OCI-LY7 (cell line): ENCODE measurements around the gene THPO. TPM values are rescaled to one million over a fixed set of nuclear protein-coding genes. Genes with fewer than 3 reads are reported as not detected.

Experiments used
- BruUV-seq: library from RNA; stranded (reverse); fragments of 400-500 nt; replicated peaks from 2 replicates; lab custom pipeline; 2021; lab: Mats Ljungman, UMichigan
- CTCF ChIA-PET: fragments of 300-600 bp; sonication (Branson Sonifier 250); formaldehyde crosslinking; loops from one replicate; lab custom pipeline; 2022; ENCODE audit warnings: antibody characterized with exemption; ENCODE audit not compliant: unreplicated experiment; lab: Charles Lee
- POLR2A ChIA-PET: fragments of 300-600 bp; sonication (Branson Sonifier 250); formaldehyde crosslinking; loops from one replicate; lab custom pipeline; 2022; ENCODE audit warnings: antibody characterized with exemption; lab: Charles Lee
- DNase-seq: peaks from one replicate; pipeline ENCODE4 v3.0.0-alpha.2; 2015; ENCODE audit warnings: low spot score
- H2AFZ ChIP-seq: fragments of 200-600 bp; sonication (generic), shearing (Covaris generic); 2 replicates; pipeline ENCODE4 v1.6.1; 2014; ENCODE audit warnings: mild to moderate bottlenecking, antibody characterized with exemption, low read length, moderate library complexity
- H3K27ac ChIP-seq: fragments of 200-600 bp; sonication (generic); 2 replicates; pipeline ENCODE4 v1.5.1; 2014; ENCODE audit warnings: mixed run types, low read depth, mild to moderate bottlenecking, moderate library complexity, low read length, inconsistent platforms; ENCODE audit not compliant: poor library complexity, severe bottlenecking
- H3K36me3 ChIP-seq: fragments of 200-600 bp; sonication (generic); 2 replicates; pipeline ENCODE4 v1.6.1; 2014; ENCODE audit warnings: mild to moderate bottlenecking, antibody characterized with exemption, low read length, moderate library complexity, mixed read lengths; ENCODE audit not compliant: insufficient read depth
- H3K4me1 ChIP-seq: fragments of 200-600 bp; sonication (generic); 2 replicates; pipeline ENCODE4 v1.5.1; 2014; ENCODE audit warnings: mild to moderate bottlenecking, low read length; ENCODE audit not compliant: insufficient read depth, poor library complexity, severe bottlenecking
- H3K4me2 ChIP-seq: fragments of 200-600 bp; sonication (generic); 2 replicates; pipeline ENCODE4 v1.6.1; 2014; ENCODE audit warnings: mild to moderate bottlenecking, low read length
- H3K4me3 ChIP-seq: fragments of 200-600 bp; sonication (generic); 2 replicates; pipeline ENCODE4 v1.5.1; 2014; ENCODE audit warnings: mild to moderate bottlenecking, low read depth, low read length; ENCODE audit not compliant: poor library complexity, severe bottlenecking
- H3K79me2 ChIP-seq: fragments of 200-600 bp; sonication (generic); 2 replicates; pipeline ENCODE4 v1.6.1; 2016; ENCODE audit warnings: low read depth, mild to moderate bottlenecking, low read length, moderate library complexity, mixed read lengths; ENCODE audit not compliant: insufficient read depth
- H3K9me2 ChIP-seq: fragments of 200-600 bp; sonication (generic); 2 replicates; pipeline ENCODE4 v1.6.1; 2016; ENCODE audit warnings: mild to moderate bottlenecking, low read length, mixed read lengths; ENCODE audit not compliant: insufficient read depth
- H3K9me3 ChIP-seq: fragments of 200-600 bp; sonication (generic); 2 replicates; pipeline ENCODE4 v1.6.1; 2014; ENCODE audit warnings: mild to moderate bottlenecking, mixed run types, low read length, mixed read lengths
- H4K20me1 ChIP-seq: fragments of 200-600 bp; sonication (generic); 2 replicates; pipeline ENCODE4 v1.6.1; 2014; ENCODE audit warnings: mild to moderate bottlenecking, antibody characterized with exemption, low read length, moderate library complexity, mixed read lengths; ENCODE audit not compliant: insufficient read depth
- EZH2phosphoT487 ChIP-seq: fragments of 200-600 bp; sonication (generic); IDR thresholded peaks from 2 replicates; pipeline ENCODE4 v1.6.1; 2018; ENCODE audit warnings: low read depth, borderline replicate concordance, mild to moderate bottlenecking, mixed run types, antibody characterized with exemption, low read length, moderate library complexity, mixed read lengths
- intact Hi-C: fragments of 100-400 bp; cut with micrococcal nuclease; formaldehyde crosslinking; loops from one replicate; pipeline ENCODE4 v1.10.0; 2022; ENCODE audit not compliant: unreplicated experiment
- total RNA-seq, 2 experiments: library from RNA; depleted of rRNA in 1 of 2; stranded (reverse); fragments of >200 nt in 1 of 2; shearing (Covaris generic) in 1 of 2; gene quantifications; 2 replicates each; pipeline ENCODE4 v1.2.3, GENCODE V29; 2014 to 2022
- TF ChIP-seq, protein P1 (sequence below): fragments of 200-600 bp; sonication (generic); conservative IDR thresholded peaks from 2 replicates; pipeline ENCODE4 v1.5.1; 2014; ENCODE audit warnings: mild to moderate bottlenecking, antibody characterized with exemption, low read length, moderate library complexity, mixed read lengths

THPO gene
- total RNA-seq, 2 experiments from 2014 or later: not detected

DNA sequence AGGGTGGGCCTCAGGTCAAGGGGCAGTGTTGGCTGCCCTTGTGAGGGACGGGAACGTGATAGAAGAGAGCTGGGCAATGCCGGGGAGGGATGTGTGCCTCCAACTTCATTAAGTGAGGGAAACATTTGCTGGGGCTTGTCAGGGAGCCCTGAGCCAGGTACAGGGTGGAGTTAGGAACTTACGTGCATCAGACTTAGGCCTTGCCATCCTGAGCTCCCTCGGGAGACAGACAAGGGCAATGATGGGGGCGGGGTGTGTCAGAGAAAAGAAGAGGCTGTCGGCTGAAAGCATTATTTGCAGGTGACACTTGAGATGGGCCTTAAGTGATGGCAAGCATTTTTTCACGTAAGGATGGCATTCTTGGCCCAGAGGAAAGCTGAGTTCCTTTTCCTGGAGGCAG is 39.0 kb downstream of the THPO start:
- Histone ChIP-seq H3K36me3 (peaks cover 17% of the 10 kb centered on the region; the same call in 1 of the 2 replicates), H3K9me2 (no peaks in the 10 kb centered on the region), H3K4me3 (no peak overlapping the region), H3K27ac (no peak overlapping the region), H3K9me3 (no peaks in the 10 kb centered on the region), H3K79me2 (no peaks in the 10 kb centered on the region), H2AFZ (no peak overlapping the region), H3K4me1 (peaks cover 8% of the 10 kb centered on the region), H4K20me1 (peaks cover 4% of the 10 kb centered on the region; the same call in 1 of the 2 replicates), H3K4me2 (no peak overlapping the region)
- no peak for DNase-seq
- ChIA-PET POLR2A (no interaction called here), CTCF (no interaction called here)
- TF ChIP-seq, protein P1, sequence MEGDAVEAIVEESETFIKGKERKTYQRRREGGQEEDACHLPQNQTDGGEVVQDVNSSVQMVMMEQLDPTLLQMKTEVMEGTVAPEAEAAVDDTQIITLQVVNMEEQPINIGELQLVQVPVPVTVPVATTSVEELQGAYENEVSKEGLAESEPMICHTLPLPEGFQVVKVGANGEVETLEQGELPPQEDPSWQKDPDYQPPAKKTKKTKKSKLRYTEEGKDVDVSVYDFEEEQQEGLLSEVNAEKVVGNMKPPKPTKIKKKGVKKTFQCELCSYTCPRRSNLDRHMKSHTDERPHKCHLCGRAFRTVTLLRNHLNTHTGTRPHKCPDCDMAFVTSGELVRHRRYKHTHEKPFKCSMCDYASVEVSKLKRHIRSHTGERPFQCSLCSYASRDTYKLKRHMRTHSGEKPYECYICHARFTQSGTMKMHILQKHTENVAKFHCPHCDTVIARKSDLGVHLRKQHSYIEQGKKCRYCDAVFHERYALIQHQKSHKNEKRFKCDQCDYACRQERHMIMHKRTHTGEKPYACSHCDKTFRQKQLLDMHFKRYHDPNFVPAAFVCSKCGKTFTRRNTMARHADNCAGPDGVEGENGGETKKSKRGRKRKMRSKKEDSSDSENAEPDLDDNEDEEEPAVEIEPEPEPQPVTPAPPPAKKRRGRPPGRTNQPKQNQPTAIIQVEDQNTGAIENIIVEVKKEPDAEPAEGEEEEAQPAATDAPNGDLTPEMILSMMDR: no peak
- no peak for TF ChIP-seq EZH2phosphoT487
- intact Hi-C loops: no loop called here
- no TSS peak for BruUV-seq

DNA sequence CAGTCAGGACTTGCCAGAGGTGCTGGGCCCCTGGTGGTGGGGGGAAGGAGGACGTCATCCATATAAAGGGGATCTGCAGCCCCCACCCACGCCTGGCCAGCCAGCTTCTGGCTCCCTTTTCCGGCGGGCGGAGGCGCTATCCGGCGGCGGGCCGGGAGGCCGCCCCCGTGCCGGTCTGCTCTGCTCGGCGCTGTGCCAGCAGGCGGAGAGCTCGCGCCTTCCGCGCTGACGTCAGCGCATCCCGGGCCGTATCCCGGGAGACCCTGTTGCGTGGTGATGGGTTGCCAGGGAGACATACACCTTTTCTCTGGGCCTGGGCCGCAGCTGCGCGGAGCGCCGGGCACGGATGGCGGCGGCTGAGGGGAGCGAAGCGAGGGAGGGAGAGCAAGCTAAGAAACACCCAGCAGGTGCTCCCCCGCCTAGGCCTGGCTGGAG is 39.5 kb downstream of the THPO start:
- Histone ChIP-seq H3K27ac (no peak overlapping the region), H3K79me2 (no peaks in the 10 kb centered on the region), H4K20me1 (peaks cover 4% of the 10 kb centered on the region; the same call in 1 of the 2 replicates), H2AFZ (no peak overlapping the region), H3K4me3 (no peak overlapping the region), H3K4me1 (peaks cover 8% of the 10 kb centered on the region), H3K9me2 (no peaks in the 10 kb centered on the region), H3K36me3 (peaks cover 21% of the 10 kb centered on the region; the same call in 1 of the 2 replicates), H3K9me3 (no peaks in the 10 kb centered on the region), H3K4me2 (no peak overlapping the region)
- POLR2A ChIA-PET: no interaction called here
- CTCF ChIA-PET: no interaction called here
- no TSS peak for BruUV-seq
- DNase-seq: no peak
- intact Hi-C loops: no loop called here
- no peak for TF ChIP-seq EZH2phosphoT487
- TF ChIP-seq, protein P1: no peak

DNA sequence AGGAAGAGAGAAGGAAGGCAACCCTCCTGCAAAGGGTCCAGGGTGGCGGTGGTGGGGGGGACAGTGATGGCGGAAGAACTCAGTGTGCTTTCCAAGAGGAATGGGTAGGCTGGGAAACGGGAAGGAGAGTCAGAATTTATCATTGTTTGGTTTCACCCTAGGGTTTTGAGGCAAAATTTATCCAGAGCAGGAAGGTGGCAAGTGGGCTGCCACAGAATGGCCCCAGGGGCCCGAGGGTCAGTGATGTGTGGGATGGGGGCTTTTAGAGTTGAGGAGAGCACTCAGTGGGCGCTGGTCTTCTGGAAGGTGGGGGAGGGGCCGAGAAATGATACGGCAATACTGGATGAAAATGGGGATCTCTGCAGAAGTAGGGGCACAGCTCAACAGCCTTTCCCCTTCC is 40.0 kb downstream of the THPO start:
- intact Hi-C loops: no loop called here
- no peaks in the 10 kb centered on the region for H3K9me2 ChIP-seq
- no peak for DNase-seq
- no peak overlapping the region for H2AFZ ChIP-seq
- POLR2A ChIA-PET: interaction anchor here (1.2 kb wide), 1 partner anchor 10 kb away, joined by 4 read pairs; no protein-coding TSS in a partner anchor
- H4K20me1 ChIP-seq: peaks cover 4% of the 10 kb centered on the region; the same call in 1 of the 2 replicates
- CTCF ChIA-PET: no interaction called here
- H3K79me2 ChIP-seq: no peaks in the 10 kb centered on the region
- TF ChIP-seq, protein P1: no peak
- TF ChIP-seq EZH2phosphoT487: no peak
- H3K4me1 ChIP-seq: peaks cover 8% of the 10 kb centered on the region
- no TSS peak for BruUV-seq
- H3K4me3 ChIP-seq: no peak overlapping the region
- no peaks in the 10 kb centered on the region for H3K9me3 ChIP-seq
- peaks cover 27% of the 10 kb centered on the region for H3K36me3 ChIP-seq
- no peak overlapping the region for H3K27ac ChIP-seq
- no peak overlapping the region for H3K4me2 ChIP-seq
